HUDEP-2 (cell line): ENCODE measurements around the gene SERTAD4.

Source experiments
- DNase-seq, 76 experiments: peaks; one replicate each; lab custom pipeline; 2025; ENCODE audit not compliant: unreplicated experiment in 76 of 76; lab: John Stamatoyannopoulos, UW

SERTAD4 gene

GRCh38 chr1:210231846-210232510, 618 bp upstream of the SERTAD4 start:
- no peak for DNase-seq

DNA sequence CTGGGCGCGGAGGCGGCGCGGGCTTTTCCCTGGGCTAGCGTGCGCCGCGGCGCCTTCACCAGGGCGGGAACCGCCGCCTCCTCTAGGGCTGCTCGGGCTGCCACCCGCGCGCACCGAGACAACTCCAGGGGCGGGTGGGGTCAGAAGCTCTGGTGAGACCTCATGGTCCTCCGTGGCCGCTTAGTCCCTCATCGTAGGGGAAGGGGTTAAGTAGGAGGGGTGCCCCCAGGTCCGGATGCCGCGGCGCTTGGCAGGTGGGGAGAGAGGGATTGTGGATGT, 559 bp downstream of the SERTAD4 start:
- no peak for DNase-seq

GRCh38 chr1:210233495-210234328, 1.1 kb downstream of the SERTAD4 start:
- DNase-seq = no peak

DNA sequence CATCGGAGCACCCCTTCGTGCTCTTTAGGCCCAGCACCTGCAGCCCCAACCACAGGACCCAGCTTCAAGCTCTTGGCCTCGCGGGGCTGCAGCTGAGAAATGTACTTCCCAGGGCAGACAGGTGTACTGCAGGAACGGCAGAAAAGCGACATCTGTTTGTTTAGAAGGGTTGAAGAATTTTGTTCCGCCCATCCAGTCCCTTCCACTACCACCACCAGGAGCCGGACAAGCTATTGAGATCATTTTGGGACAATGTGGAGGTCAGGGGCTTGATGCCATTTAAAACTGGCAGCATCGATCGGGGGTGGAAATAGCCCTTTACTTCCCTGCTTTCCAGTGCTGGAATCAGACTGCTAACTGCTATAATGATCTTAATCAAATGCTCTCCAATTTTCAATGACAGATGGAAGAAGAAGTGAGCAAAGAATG, 1.7 kb downstream of the SERTAD4 start:
- no peak for DNase-seq

DNA sequence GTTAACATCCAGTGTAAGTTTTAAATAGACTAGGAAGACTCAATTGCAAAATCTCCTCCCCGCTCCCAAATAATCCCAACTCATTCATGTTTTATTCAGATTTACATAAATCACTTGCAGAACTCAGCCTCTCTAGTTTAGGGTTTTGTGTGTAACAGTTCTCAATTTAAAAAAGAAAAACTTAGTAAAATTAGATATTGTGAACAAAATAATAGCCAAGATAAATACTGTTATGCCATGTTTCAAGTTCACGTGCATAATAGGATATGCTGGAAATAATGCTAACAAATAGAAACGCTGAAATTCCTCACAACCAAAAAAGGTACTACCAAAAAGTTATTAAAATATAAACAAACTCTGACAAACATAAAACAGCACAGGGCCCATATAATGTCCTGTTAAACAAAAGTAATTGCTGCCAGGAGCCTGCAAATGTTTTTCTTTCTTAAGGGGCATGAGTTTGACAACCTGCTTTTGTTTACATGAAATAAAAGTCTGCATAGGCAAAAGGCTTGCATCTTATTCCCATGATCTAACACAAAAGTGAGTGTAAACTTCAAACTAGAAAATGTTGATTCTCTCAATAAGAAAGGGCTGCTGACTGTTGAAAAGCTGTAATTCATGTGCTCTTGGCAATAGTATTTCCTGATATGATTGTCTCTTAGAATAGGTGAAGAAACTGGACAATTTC, 2.9 kb downstream of the SERTAD4 start:
- no peak for DNase-seq

DNA sequence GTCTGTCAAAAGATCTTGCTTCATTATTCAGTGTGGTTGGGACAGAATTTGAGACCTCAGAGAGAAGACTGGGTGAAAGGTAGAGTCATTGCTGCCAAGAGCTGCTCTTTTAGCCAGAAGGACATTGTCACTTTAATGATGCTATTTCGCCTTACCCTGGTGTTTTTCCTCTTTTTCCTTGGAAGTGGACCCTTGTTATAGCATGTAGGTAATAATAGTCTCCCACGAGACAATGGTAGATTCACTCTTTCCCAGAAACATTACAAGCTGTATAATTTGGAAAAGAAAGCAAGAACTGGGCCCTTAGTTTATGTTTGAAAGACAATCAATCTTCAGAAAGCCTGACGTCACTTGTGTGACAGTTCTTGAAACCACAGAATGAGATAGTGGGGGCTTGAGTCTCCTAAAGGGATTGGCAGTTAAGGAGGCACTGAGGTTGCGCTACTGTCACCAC, 3.8 kb downstream of the SERTAD4 start:
- no peak for DNase-seq

GRCh38 chr1:210236840-210237409, 4.3 kb downstream of the SERTAD4 start:
- DNase-seq = no peak

- no peak for DNase-seq
Measured at GRCh38 chr1:210237479-210237878, 4.9 kb downstream of the SERTAD4 start.

DNA sequence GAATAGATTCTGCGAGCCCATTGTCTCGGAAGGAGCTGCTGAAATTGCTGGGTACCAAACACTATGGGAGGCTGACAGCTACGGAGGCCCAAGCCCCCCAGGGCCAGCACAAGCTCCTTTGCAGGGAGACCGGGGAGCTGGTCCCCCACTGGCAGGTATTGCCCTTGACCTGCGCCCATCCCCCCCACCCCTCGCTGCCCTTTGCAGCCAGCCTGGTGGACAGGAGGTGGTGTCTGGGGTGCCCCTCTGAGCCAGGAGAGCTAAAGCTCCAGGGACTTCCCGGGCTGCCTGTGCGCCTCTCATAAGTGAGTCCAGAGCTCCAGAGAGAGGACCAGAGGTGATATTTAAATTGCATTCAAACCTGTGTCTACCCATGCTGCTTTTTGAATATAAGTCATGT, 5.4 kb downstream of the SERTAD4 start:
- no peak for DNase-seq

DNA sequence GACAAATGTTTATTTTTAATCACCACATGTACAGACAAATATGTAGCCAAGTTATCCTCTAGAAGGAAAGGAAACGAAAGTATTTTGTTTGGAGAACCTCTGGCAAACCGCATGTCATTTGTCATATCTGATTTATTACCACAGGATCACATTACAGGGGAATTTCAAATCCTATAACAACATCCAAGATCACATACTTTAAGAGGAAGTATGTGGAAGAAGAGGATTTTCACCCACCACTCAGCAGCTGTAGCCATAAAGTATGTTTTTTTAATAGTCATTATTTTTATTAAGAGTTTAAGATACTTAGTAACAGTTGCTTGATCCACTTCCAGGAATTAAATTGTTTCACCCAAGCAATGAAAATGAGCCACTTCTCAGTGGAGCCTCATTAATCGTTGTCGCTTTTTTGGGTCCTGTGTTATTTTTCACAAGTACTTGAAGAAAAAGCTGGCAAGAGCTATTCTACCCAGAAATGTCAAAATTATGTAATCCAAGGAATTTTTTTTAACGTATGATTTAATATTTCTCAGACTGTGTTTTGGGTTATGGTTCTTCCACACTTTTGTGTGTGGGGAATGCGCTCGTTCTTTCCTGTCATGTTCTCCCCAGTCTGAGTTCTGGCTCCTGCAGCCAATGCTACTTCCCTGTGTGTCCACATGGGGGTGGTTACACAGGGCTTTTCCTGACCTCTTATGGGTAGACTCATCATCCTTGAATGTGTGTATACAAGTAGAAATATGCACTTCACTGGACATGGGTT, 6.9 kb downstream of the SERTAD4 start:
- DNase-seq = no peak

- no peak for DNase-seq
Measured at GRCh38 chr1:210241121-210241520, 8.5 kb downstream of the SERTAD4 start.

GRCh38 chr1:210244746-210245367, 12.3 kb downstream of the SERTAD4 start:
- DNase-seq = no peak

DNA sequence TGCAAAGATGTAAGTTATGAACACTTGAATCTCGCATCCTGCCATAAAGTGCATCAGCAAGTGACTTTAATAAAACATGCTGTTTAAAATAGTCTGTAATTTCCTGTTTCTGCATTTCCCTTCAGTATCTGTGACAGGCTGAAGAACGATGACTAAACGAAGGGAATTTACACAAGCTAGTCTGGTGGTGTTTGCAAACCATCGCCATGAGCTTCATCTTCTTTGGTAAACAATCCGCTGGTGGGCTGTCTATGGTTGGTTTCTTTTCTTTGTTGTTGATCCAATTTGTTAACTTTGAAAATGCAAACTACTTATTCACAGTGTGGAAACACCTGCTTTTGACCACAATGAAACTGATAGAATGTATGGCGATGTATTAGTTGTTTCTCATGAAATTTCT, 13.9 kb downstream of the SERTAD4 start:
- no peak for DNase-seq

DNA sequence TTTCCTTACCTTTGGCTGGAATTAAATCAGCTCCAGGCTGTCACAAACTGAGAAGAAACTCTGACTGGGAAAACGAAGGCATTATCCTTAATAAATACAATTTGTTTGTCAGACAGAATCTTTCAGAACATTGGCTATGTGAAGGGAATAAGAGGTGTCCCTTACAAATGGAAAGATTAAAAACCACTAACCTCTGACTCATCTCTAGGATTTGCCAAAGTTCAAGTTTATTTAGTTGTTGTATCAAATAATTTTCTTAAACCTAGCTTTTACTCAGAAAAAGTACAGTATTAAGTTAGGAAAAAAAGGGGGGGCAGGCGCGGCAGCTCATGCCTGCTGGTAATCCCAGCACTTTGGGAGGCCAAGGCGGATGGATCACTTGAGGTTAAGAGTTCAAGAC, 15.7 kb downstream of the SERTAD4 start:
- DNase-seq = no peak

- no peak for DNase-seq
Measured at GRCh38 chr1:210250665-210250997, 18.0 kb downstream of the SERTAD4 start.

DNA sequence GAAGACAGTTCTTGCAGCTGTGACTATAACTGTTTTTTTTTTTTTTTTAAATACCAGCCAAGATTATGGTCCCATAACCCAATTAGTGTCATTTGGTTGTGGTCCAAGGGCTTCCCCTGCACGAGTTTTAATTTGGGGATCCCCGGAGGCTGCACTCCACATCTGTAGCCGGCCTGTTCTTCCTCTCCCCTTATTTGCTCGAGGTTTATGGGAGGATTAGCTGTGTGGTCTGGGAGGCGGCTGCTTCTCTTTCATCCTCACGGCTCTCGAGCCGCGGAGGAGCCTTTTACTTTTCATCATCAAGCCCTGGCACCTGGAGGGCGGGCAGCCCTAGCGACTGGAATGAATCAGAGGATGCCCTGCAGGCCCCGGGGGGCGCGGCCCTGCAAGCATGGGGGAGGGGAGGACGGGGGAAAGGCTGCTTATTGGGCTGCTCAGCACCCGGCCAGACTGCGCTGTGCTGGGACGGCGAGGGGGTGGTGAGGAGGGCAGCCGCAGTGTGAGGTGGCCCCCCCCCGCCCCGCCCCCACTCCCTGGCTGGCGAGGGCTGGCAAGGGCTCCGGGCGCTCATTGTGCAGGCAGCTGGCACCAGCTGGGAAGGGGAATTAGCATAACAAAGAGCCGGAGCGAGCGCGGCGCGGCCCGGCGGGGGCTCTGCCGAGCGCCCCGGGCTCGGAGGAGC, 18.5 kb downstream of the SERTAD4 start:
- no peak for DNase-seq

GRCh38 chr1:210251680-210252490, 19.3 kb downstream of the SERTAD4 start:
- no peak for DNase-seq

DNA sequence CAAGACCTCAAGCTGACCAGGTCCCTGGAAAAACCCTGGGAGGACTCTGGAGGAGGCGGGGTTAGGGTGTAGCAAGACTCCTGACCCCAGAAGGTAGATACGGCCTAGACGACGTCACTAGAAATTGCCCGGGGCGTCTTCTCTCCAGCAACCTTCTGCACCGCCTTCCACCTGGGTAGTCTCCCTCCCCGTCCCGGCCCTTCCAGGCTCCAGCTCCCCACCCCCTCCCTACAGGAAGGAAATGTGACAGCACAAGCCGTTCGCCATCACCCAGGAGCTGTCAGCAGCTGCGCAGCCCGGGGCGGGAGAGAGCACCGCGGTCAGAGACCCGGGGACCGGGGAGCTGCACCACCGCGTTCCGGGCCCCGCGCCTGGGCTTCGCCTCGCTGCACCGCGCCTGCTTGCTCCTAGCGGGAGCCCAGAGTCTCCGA, 20.0 kb downstream of the SERTAD4 start:
- DNase-seq = no peak

DNA sequence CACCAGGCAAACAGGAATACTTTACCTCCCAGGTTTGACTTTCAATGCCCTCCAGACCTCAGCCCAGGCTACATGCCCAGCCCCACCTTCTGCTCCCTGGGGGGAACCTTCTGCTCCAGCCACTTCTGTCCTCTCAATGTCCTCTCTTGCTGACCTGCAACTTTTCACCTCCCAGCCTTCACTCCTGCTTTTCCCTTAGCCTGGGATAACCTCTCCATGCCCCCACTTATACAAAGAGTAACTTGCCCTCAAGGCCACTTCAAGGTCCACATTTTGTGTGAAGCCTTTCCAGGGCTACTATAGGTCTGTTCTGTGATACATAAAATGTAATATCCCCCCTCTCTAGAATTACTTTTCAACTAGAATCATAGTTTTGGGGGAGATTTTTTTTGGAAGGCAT, 21.7 kb downstream of the SERTAD4 start:
- no peak for DNase-seq
